SK-N-SH treated with all-trans-retinoic acid at 6 μM for 48 hours (cell line): ENCODE results near the gene NEK11.

Experiments used
- ARNTL ChIP-seq: fragments of 450-650 bp; formaldehyde crosslinking; IDR thresholded peaks from 2 replicates; pipeline ENCODE4 v1.5.0; 2020; ENCODE audit warnings: low read depth, mild to moderate bottlenecking, moderate library complexity, borderline replicate concordance
- PATZ1 ChIP-seq: fragments of 250-450 bp; sonication (Bioruptor Pico); IDR thresholded peaks from 2 replicates; pipeline ENCODE4 v1.8.0; 2020; ENCODE audit warnings: mild to moderate bottlenecking, moderate library complexity, borderline replicate concordance
- POU6F1 ChIP-seq: fragments of 250-450 bp; sonication (Bioruptor Pico); IDR thresholded peaks from 2 replicates; pipeline ENCODE4 v1.8.0; 2021; ENCODE audit warnings: low read depth, mild to moderate bottlenecking, moderate library complexity, borderline replicate concordance
- RARB ChIP-seq: fragments of 250-450 bp; sonication (Bioruptor Pico); IDR thresholded peaks from 2 replicates; pipeline ENCODE4 v1.8.0; 2021; ENCODE audit warnings: mild to moderate bottlenecking, moderate library complexity
- SNAI2 ChIP-seq: fragments of 250-450 bp; sonication (Bioruptor Pico); IDR thresholded peaks from 2 replicates; pipeline ENCODE4 v1.5.0; 2020; ENCODE audit warnings: mild to moderate bottlenecking, moderate library complexity
- TSHZ2 ChIP-seq: fragments of 250-450 bp; sonication (Bioruptor Pico); IDR thresholded peaks from 2 replicates; pipeline ENCODE4 v1.5.0; 2020; ENCODE audit warnings: mild to moderate bottlenecking, moderate library complexity
- ZFP30 ChIP-seq: fragments of 450-650 bp; formaldehyde crosslinking; IDR thresholded peaks from 2 replicates; pipeline ENCODE4 v1.5.0; 2022; ENCODE audit warnings: mild to moderate bottlenecking, moderate library complexity
- ZNF8 ChIP-seq: fragments of 450-650 bp; formaldehyde crosslinking; IDR thresholded peaks from 2 replicates; pipeline ENCODE4 v1.5.0; 2020; ENCODE audit warnings: mild to moderate bottlenecking, moderate library complexity
- TF ChIP-seq, protein P1 (sequence below): fragments of 250-450 bp; sonication (Bioruptor Pico); IDR thresholded peaks from 2 replicates; pipeline ENCODE4 v1.5.1; 2020; ENCODE audit warnings: low read depth, mild to moderate bottlenecking, moderate library complexity

GRCh38 chr3:131304890-131305289, 278.2 kb downstream of the NEK11 start:
- TF ChIP-seq PATZ1 (CRISPR knock-in tag) = no peak
- TF ChIP-seq, protein P1, sequence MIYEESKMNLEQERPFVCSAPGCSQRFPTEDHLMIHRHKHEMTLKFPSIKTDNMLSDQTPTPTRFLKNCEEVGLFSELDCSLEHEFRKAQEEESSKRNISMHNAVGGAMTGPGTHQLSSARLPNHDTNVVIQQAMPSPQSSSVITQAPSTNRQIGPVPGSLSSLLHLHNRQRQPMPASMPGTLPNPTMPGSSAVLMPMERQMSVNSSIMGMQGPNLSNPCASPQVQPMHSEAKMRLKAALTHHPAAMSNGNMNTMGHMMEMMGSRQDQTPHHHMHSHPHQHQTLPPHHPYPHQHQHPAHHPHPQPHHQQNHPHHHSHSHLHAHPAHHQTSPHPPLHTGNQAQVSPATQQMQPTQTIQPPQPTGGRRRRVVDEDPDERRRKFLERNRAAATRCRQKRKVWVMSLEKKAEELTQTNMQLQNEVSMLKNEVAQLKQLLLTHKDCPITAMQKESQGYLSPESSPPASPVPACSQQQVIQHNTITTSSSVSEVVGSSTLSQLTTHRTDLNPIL = no peak
- TF ChIP-seq POU6F1 = no peak
- no peak for TF ChIP-seq RARB
- TF ChIP-seq ZFP30 (CRISPR knock-in tag) = no peak
- no peak for TF ChIP-seq TSHZ2 (CRISPR knock-in tag)
- no peak for TF ChIP-seq SNAI2 (CRISPR knock-in tag)
- TF ChIP-seq ARNTL (CRISPR knock-in tag) = no peak
- TF ChIP-seq ZNF8 (CRISPR knock-in tag) = no peak
